SHP77 treated with DMSO at 0.1 percent for 48 hours (cell line): ENCODE measurements around the gene APAF1.

ENCODE experiments used
- DNase-seq: peaks from one replicate; lab custom pipeline; 2025; lab: John Stamatoyannopoulos, UW

Gene APAF1

DNA sequence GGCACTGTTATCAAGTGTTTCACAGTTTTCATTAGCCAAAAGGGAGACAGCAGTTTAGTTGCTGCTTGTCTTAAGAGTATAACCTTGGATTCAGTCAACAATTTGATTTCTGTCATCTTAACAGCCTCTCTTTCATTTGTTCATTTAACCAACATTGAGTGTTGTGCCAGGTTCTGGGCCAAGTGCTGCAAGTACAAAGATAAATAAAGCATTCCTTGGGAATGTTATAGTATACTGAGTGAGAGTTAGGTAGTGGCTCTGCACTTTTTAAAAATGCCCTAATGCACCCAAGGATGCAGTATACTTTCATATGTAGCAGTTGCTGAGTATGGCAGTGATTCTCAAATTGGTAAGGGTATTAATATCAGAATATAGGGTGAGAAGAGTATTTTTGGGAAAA is 15.4 kb downstream of the APAF1 start:
- DNase-seq: no peak

DNA sequence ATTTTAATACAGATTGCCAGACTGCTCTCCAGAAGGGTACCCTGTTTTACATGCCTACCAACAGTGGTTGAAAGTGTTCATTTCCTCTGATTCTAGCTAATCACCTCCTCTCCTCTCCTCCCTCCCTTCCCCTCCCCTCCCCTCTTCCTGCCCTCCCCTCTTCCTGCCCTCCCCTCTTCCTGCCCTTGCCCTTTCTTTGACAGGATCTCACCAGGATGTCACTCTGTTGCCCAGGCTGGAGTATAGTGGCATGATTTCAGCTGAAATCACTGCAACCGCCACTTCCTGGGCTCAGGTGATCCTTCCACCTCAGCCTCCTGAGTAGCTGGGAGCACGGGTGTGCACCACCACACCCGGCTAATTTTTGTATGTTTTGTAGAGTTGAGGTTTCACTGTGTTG is 24.7 kb downstream of the APAF1 start:
- no peak for DNase-seq

DNA sequence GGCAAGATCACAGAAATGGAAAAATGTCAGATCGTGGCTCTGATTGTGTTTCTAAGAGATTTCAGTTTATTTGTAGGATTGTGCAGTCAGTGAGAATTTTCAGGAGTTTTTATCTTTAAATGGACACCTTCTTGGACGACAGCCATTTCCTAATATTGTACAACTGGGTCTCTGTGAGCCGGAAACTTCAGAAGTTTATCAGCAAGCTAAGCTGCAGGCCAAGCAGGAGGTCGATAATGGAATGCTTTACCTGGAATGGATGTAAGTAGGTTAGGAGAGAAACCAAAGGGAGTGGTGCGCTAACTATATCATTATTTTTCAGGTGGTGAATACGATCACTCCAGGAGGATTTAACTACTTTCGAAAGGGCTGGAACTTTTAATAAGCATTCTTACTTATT is 26.4 kb downstream of the APAF1 start:
- no peak for DNase-seq

DNA sequence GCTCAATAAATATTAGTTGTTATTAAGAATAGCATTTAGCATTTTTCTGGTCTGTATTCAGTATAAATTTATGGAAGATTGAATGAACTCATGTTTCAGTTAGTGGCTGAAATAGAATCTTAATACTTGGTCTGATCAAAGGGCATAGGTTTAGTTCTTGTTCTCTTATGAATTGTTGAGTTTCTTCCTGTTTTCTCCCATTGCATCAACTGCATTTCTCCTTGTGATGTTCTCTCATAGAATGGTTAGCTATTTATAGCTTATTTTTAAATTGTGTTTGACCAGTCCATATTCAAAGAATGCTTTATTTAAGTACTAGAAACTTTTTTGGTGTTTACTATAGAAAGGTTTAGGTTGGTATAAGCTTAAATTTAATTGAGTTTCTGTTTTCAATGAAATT is 29.8 kb downstream of the APAF1 start:
- DNase-seq: no peak

DNA sequence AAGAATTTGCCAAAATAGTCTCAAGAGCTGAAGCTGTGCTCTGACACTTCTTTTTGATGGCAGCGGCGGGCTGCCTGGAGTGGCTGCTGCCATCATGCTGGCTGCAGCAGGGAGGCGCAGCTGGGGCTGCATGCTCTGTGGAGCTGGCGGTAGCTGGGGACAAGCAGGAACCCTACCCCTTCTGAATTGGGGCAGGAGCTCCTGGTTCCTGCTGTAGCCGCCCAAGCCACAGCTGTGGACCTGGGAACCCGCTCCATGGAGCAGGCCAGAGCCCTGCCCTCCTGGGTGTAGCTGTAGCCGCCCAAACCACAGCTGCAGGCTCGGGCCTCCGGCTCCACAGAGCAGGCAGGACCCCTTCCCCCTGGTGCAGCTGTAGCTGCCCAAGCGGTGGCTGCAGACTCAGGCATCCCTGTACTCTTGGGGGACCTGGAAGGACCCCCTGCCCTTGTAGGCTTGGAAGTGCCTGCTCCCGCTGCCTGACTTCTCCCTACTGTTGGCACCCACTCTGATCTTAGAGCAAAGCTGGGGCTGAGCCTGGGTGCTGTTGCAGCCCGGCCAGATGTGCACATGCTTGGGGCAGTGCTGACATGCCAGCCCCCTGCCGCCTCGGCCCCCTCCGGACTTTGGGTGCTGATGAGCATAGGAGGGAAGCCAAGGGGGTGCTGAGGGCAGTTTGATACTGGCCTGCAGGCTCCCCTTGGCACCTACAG is 33.3 kb downstream of the APAF1 start:
- DNase-seq: no peak

DNA sequence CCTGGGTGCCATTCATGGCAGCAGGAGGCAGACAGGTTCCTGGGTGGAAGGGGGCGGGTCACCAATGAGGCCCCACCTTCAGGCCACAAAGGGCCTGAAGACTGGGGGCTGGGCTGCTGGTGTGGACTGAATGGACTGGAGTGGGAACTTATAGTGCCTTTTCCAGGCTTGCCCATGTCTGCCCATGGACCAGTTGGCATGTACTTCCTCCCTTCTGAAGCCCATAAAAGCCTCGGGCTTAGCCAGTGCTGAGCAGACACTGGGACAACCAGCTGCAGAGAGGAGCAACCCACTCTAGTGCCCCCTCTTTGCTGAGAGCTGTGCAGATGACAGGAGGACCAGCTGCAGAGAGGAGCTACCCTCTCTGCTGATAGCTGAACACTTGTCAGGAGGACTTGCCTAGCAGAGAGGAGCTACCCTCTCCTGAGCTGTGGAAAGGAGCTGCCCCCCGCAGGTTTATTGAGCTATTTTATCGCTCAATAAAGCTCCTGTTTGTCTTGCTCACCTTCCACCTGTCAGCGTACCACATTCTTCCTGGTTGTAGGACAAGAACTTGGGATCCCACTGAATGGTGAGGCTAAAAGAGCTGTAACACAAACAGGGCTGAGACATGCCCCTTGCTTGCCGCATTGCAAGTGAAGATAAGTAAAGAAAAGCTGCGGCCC is 34.0 kb downstream of the APAF1 start:
- DNase-seq: no peak

DNA sequence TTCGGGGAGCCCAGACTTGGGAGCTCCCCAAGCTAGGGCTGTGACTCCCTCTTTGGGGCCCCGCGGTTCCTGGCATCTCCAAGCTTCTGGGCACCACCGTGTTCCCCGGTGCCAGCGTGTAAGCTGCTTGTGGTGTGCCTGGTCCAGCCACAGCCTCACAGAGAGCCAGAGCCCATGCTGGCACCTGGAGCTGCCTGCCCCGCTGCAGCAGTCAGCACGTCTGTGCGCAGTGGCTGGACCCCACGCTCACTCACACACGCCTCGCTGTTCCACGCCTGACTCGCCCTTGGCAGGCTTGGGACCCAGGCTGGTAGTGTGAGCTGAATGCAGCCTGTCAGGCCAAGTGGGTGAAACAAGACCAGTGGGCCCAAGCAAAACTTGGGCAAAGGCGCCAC is 34.5 kb downstream of the APAF1 start:
- no peak for DNase-seq

DNA sequence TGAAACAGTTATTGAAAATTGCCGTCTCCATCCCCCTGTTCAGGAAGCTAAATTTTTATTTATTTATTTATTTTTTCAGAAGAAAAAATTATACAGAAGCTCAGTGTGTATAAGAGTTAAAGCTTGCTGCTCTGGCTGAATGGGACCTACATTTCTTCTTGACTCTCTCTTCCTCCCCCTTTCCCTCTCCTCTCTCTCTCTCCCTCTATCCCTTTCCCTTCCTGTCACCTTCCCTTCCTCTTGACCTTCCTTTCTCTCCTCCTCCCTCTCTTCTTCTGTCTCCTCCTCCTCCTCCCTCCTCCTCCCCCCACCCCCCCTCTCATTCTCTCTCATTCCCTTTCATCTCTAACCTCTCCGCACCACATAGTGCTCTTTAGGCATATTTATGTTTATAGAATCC is 39.1 kb downstream of the APAF1 start:
- DNase-seq: no peak

DNA sequence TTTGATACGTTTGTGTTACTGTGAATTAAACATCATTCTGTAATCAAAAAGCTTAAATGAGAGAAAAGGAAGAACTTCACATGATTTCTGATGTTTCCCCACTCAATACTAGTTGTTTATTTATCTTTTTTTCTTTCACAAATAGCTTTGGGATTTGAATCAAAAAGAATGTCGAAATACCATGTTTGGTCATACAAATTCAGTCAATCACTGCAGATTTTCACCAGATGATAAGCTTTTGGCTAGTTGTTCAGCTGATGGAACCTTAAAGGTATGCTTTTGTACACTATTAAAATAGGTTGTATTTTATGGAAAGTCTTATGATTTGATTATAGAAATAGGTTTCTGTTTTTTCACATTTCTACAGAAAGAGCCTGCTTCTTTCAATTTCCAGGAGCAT is 41.5 kb downstream of the APAF1 start:
- DNase-seq: no peak

DNA sequence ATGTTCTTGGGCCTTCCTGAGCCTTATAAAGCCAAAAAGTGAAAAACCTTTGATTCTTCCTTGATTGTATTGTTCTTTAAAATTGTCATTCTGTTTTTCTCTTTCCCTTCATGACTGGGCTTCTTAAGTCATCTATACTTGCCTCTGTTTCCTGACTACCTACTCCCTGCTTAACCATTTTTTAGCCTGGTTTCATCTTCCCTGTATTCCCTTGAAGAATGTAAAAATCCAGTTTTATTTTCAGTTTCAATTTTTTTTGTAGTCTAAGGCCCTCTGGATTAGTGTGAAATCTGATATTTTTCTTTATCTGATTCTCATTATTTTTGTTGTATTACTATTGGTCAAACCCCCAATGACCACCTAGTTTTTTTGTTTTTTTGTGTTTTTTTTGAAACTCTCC is 46.3 kb downstream of the APAF1 start:
- no peak for DNase-seq

DNA sequence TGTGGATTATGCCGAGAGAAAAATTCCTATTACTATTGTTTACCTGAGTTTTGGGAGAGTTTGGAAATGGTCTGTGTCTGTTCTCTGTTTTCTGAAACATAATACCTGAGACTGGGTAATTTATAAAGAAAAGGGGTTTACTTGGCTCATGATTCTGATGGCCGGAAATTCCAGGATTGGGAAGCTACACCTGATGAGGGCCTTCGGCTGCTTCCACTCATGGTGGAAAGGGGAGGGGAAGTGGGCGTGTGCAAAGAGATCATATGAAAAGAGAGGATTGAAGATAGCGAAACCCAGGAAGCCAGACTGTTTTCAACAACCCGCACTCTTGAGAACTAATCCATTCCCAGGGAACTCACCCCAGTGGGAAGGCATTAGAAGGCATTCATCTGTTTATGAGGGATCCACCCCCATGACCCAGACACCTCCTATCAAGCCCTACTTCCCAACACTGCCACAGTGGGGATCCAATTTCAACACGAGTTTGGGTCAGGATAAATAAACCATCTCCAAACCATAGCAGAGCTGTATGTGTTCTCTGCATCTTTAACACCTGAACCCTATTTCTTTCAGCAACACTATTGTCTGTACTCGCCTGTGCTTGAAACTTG is 51.1 kb downstream of the APAF1 start:
- DNase-seq: no peak

DNA sequence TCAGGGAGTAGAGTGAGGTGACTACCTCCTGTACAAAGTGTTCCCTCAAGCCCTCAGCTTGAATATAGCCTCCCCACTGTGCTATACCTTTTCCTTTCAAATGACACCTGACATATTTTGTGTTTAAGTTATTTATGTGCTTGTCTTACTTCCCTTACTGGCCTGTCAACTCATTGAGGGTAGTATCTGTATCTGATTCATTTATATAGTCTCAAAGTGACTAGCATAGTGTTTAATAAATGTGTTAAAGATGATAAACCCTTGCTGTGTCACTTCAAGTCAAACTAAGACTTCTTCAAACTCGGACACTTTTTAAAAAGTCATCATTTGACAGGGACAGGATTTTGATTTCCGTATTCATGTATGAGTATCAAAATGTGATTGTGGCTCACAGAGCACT is 52.1 kb downstream of the APAF1 start:
- no peak for DNase-seq

DNA sequence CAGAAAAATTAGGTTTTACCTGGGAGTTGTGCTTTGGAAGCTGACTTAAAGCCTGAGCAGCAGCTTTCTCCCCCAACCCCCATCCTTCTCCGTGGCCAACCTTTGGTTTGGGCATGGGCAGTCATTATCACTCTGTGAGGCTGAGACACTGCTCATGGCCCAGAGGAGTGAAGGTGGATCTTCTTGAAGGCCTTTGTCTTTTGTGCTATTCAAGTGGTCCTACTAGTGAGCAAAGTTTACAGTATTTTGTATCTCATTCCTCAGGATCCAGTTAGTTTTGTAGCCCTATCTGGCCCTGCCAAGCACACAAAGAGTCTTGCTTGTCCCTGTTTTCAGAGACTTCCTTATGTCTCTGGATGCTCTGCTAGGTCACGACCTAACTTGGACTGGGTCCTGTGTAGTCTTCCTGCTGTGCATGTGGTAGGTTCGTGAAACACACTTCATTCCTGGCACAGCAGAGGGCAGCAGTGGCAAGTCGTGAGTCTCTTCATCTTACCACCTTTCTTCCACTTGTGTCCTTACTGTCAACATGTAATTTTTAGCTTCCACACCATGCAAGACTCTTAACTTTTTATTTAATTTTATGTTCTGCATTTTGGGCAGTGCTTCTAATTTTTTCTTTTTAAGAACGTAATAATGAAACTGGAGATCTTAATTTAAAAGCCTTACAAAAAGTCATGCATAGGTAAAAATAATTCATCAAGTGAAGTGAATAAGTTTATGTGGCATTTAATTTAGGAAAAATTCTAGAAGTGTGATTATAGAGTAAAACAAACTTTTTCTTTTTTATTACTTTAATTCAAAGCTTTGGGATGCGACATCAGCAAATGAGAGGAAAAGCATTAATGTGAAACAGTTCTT is 53.7 kb downstream of the APAF1 start:
- DNase-seq: peak; percentile 2

DNA sequence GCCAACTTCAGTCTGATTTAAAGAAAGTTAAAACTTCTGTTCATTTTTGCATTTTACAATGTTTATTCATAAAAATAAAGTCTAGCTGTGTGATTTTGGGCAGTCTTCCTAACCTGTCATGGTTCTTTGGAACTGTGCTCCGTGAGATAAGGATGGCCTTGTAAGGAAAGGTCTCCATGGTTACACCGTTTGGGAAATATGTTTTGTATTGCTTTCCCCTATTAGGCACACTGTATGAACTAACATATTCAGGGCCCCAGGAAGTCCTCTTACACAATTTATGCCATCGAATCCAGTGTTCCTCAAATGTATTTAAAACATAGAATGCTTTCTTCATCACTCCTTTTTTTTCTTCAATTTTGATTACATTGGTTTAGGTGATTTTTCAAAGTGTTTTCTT is 54.5 kb downstream of the APAF1 start:
- no peak for DNase-seq

DNA sequence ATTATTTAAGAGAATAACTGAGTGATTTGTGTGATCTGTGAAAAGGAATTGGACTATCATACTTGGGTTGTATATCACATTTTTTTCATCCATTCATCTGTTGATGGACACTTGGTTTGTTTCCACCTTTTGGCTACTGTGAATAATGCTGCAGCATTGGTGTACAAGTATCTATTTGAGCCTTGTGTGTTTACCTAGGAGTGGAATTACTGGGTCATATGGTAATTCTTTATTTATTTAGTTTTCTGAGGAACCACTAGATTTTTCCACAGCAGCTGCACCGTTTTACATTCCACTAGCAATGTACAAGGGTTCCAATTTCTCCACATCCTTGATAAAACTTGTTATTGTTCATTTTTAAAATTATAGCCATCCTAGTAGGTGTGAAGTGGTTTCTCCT is 56.1 kb downstream of the APAF1 start:
- DNase-seq: peak; percentile 11

DNA sequence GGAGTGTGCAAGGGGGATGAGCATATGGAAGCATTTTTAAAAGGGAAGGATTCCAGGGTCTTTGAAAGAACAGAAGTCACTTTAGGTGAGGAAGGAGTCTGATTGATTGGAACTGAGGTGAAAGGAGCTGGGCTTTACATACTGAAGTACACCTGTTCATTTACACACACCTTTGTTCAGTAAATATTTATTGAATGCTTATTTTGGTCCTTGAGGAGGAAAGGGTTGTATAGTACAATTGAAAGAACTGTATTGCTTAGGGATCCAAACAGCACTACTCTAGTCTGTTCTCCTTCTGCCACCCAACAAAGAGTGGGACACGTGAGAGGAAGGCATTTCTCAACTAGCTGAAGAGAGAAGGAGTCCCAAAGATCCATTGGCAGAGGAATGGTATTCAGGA is 63.9 kb downstream of the APAF1 start:
- DNase-seq: no peak

DNA sequence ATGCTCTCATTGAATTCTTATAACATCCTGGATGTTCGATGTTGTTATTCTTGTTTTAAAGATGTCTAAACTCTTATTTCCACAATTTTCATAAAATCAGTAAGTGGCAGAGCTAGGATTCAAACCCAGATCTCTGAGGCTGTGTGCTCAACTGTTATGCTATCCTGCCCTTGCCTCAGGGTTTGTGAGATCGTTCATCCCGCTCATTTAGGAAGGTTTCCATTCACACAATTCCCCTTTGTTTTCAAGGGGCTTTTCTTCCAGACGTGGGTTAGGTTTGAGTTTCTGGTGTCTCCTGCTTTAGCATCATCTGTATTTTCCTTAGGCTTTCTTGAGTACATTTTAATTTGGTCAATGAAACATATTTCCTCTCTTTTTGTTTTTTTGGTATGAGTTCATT is 69.3 kb downstream of the APAF1 start:
- no peak for DNase-seq

DNA sequence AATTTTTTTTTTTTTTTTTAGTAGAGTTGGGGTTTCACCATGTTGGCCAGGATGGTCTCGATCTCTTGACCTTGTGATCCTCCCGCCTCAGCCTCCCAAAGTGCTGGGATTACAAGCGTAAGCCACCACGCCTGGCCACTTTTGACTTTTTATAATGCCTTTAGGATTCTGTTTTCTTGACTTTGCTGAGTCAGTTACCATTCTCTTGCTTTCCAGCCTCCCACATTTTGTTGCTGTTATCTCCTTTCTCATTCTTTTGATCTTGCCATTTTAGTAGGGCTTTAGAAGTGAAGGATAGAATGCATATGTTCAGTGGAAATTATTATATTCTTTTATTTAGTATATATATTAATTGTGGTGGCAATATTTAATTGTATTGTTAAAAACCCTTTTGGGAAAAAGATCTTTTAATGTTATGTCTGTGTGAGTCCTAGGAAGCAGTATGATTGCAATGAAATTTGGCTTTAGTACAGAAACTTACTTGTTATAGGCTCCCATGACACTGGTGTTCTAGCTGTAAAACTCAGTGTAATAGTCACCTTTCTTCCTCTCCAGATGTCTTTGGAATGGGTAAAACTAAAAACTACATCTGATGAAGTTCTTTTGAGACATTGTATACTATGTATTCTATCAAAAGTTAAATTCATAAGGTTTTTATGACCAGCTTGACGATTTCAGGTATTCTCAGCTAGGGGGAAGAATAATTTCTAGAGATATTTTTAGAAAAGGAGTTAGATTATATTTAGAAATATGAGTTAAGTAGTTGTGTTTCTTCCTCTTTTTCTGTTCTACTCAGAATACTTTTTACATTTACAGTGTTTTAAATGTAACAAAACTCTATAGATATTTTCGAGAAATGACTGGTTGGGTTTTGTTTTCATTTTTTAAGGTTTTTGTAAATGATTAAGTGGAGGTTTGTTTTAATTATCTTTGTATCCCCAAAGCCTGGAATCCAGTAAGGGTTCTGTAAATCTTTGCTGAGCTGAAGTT is 74.7 kb downstream of the APAF1 start:
- DNase-seq: no peak

DNA sequence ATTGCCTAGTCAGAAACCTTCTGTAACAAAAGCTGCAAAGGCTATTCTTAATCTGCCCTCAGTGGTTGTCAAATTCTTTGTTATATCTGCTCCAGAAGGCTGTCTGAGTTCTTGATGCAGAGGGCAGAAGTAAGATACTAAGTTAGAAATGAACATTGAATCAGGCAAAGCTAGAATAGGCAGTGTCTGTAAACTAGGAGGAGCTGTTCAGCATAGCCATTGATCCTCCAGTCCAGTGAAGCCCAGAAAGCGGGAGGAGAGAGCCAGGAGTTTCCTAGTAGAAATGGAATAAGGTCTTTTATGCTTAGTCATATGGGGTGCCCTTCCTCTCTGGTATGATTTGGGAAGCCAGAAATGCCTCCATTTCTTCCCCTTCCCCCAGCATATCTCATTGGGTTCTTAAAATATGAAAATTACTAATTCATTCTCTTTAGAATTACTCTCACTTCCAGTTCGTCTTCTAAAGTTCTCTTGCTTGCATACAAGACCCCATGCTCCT is 76.2 kb downstream of the APAF1 start:
- DNase-seq: no peak

DNA sequence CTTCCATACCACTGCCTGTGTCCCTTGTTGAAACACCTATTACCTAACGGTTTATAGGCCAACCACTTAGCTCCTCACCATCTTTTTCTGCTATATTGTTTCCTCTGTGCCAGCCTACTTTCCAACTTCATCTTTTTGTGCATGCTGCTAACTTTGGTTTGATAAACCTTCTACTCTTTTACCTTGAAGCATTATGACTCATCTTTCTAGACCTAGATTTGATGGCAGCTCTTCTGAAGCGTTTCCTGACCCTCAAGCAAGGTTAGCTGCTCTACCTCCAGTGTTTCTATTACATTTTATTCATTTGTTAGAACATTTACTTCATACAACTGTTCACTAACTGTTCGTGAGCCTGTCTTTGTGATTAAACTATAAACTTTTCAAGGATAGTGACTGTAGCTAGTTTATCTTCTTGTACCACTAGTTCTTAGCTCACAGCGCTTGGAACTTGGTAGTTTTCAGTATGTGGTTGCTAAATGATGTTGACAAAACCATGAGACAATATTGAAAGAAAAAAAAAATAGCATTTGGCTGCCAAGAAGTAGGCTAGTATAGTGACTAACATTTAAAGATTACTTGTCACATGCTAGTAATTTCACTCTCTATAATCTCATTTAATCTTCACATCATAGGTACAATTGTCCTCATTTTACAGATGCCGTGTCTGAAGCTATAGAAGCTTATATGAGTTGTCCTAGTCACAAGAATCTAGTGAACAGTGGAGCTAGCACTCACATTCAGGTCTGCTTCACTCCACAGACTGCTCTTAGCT is 79.5 kb downstream of the APAF1 start:
- DNase-seq: no peak
